ENCODE data around the gene FIP1L1. TPM values are rescaled to one million over a fixed set of nuclear protein-coding genes. Genes with fewer than 3 reads are reported as not detected.

FIP1L1 gene
- total RNA-seq, 1 donor = 33.1 TPM

DNA sequence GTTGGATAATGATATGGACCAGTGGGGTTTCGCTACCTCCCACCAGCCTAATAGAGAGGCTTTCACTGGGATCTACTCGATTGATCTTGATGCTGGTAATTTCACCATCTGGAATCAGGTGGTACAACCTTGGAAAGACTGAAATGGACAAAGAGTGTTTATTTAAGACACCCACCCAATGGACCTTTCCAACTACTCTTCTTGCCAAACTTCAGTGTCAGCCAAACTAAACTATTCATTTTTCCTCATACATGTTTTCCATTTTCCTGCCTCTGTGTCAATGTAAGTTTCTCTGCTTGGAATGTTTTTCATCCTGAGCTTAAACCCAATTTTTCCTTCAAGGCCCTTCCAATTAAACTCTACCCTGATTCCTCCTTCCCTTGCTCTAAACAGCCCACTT lies 121.3 kb downstream of the FIP1L1 start:
- no peak for DNase-seq (ENCODE audit: low read depth in 2 of 3, low spot score in 2 of 3)

DNA sequence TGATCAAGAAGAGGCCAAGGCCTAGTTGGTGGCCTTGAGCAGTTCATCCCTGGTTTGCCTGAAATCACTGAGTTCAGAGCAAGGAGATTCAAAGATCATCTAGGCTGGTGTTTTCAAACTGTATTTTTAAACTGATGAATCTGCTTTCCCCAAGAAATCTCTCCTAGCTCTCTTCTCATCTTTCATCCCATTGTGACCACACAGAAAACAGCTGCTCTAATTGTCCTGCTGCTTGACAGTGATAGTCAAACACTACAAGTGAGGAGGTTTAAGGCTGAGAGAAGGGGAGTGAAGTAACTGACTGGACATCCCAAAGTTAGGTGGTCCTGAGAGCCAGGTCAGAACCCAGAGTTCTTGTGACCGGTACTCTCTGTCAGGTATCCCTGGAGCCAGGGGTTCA lies 122.3 kb downstream of the FIP1L1 start:
- no peak for DNase-seq (ENCODE audit: low read depth in 2 of 3, low spot score in 2 of 3)

DNA sequence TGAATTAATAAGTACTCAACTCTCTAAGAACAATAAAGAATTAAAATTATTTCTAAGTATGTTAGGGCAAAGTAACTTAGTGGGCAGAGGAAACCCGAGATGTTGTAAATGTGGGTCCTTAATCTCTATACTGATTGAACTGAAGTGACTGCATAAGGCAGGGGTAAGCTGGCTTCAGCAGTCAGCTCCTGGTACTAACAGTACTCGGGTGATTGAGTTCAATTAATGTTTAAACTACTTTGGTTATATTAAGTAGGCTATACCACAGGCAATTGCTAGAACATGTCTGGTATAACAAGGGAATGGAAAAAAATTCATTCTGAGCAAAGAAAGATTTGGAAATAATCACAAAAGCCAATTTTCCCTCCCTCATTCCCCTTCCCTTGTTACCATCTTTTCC lies 123.1 kb downstream of the FIP1L1 start:
- DNase-seq (ENCODE audit: low read depth in 2 of 3, low spot score in 2 of 3) = no peak

DNA sequence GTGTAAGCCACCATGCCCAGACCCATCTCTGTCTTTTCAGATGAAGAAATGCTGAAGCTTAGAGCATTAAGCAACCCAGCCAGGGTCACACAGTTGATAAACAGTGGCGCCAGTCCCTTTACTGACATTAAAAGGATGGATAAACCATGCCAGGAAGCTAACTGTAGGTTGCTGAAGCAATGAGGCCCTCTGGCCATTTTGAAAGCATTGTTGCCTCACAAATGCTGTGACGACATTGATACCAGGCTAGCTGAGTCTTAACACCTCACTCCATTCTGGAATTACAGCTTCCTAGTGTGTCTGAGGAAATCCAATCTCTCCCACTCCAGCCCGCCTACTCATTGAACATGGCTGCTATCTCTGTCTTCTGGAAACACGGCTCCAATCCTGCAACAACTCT lies 124.1 kb downstream of the FIP1L1 start:
- DNase-seq (ENCODE audit: low read depth in 2 of 3, low spot score in 2 of 3) = no peak

DNA sequence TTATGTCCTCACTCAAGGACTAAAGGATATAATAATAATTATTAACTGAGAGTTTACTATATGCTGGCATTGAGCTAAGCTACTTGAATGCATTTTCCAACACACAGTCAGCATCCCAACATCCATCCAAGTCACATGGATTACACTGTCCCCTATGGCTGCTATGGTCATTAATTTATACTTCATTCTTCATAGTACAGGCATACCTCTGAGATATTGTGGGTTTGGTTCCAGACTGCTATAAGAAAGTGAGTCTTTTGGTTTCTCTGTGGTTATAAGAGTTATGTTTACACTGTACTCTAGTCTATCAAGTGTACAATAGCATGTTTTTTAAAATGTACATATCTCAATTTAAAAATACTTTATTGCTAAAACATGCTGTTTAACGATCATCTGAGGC lies 124.7 kb downstream of the FIP1L1 start:
- no peak for DNase-seq (ENCODE audit: low read depth in 2 of 3, low spot score in 2 of 3)

DNA sequence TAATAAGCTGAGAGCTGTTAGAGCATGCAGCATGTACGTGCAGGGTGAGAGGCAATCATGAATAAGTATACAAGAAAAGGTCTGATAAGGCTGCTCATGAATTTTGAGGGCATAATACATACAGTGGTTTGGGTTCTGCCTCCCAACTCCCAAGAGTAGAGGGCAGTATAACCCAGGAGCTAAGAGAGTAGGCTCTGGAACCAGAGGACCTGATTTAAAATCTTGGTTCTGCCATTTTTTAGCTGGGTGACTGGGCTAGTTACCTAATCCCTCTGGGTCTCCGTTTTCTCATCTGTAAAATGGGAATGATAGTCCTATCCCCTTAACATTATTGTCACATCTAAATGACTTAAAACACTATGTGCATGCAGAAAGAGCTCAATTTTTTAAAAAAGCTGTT lies 128.5 kb downstream of the FIP1L1 start:
- no peak for DNase-seq (ENCODE audit: low read depth in 2 of 3, low spot score in 2 of 3)

DNA sequence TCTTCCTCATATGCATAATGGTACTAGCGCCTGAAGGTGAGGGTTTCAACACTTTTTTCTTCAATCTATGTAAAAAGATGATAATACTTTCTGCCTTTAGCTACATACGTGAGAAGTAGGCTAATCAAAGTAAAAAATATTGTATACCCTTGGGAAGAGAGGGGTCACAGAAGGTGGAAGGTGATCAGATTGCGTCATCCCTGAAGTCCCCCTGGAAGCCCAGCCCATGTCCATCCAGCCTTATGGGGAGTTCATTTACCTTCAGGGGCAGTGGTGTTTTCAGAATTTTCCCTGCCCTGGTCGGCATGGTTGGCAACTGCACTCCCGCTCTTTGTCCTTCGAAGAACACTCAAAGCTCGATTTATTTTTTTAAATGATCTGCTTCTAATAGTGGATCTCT lies 129.6 kb downstream of the FIP1L1 start:
- no peak for DNase-seq (ENCODE audit: low read depth in 2 of 3, low spot score in 2 of 3)

DNA sequence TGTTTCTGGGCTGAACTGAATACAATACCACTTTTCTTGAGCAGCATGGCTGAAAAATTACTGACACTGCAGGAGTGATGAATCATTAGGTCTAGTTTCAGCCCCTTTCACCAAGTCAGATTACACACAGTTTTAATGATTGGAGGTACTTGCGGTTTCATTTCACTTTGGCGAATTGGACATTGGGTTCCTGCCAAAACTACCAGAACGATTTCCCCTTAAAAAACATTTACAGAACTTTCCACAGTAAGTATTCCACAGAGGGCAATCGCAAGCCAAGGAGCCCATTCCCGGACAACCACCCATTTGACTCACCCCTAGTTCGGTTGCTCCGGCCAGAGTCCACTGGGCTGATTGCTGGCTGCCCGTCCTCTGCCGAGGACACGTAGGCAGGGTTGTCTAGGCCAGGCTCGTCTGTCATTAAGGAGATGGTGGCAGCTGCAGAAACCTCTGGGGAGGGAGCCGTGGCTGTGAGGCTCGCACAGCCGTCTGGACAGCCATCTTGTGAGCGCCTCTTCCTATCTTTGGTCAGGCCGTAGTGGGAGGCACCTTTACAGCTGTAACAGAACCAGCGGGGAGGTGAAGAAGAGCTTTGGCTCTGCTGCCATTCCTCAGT lies 130.3 kb downstream of the FIP1L1 start:
- no peak for DNase-seq (ENCODE audit: low read depth in 2 of 3, low spot score in 2 of 3)

DNA sequence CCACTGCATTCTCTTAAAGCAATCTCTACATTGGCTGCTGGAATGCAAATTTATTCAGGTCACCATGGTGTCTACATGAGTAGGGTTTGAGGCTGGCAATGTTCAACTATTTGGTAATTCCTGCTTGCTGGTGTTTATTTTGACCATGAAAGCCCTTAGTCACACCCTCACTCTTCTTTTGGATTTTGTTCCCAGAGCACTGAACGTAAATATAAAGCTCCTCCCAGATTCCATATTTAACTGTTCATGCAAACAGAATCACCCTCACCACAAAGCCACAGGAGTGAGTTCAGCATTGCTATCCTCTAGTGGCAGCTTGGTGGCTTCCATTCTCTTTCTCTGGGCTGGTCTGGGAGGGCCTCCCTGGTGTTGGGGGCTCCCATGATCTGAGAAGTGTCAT lies 131.0 kb downstream of the FIP1L1 start:
- DNase-seq (ENCODE audit: low read depth in 2 of 3, low spot score in 2 of 3) = no peak

DNA sequence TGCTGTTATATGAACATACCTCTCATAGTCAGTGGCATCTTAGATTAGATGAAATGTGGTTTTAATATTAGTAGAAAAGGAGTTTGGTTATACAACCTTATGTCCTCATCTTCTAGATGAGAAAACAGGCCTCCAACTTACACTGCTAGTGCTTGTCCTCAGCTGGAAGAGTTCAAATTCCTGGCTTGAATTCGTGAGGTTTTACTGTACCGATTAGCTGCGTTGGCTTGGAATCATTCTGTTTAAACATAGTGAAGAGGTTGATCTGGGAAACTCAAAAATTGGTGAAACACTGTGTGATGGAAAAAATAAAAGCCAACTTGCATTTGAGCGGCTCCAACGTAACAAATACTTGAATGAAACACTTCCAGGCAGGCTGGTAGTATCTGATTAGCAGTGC lies 132.9 kb downstream of the FIP1L1 start:
- DNase-seq (ENCODE audit: low read depth in 2 of 3, low spot score in 2 of 3) = no peak

Other genes starting within 250 kb of the FIP1L1 start
- gene SCFD2, start 11.6 kb upstream of the FIP1L1 start, total RNA-seq = 73.8 TPM
- 1.6 TPM for gene LNX1, start 213.8 kb downstream of the FIP1L1 start, total RNA-seq

Data from hematopoietic multipotent progenitor cell (in vitro differentiated cells).